ENCODE results near the gene UCN3.
"Not testable (repeated sequence)": the region's sequence is repeated elsewhere in the genome, so short reads cannot be mapped to it uniquely, and the experiment has no call there.

Gene UCN3

GRCh38 chr10:5402798-5403197 is 38.0 kb downstream of the UCN3 start:
- no peak overlapping the region for H3K4me3 ChIP-seq (replicated peaks; ENCODE audit: low read depth, low read length)
- TF ChIP-seq CTCF (IDR thresholded peaks at IDR 0.05; ENCODE audit: low read length, missing control alignments): no peak
- no peak for DNase-seq (ENCODE audit: low read depth)

GRCh38 chr10:5404208-5405041 is 39.7 kb downstream of the UCN3 start, which contains the start of gene TUBAL3:
TSS of gene TUBAL3 (minus strand) at chr10:5404828. CDS start at chr10:5404792, 36 bp downstream.
- DNase-seq (ENCODE audit: low read depth): peak; percentile 36
- H3K4me3 ChIP-seq (replicated peaks; ENCODE audit: low read depth, low read length): no peak within 1 kb of the TSS
- TF ChIP-seq CTCF (IDR thresholded peaks at IDR 0.05; ENCODE audit: low read length, missing control alignments): no peak

GRCh38 chr10:5406918-5407317 is 42.2 kb downstream of the UCN3 start:
- no peak overlapping the region for H3K4me3 ChIP-seq (replicated peaks; ENCODE audit: low read depth, low read length)
- no peak for DNase-seq (ENCODE audit: low read depth)
- no peak for TF ChIP-seq CTCF (IDR thresholded peaks at IDR 0.05; ENCODE audit: low read length, missing control alignments)

GRCh38 chr10:5410787-5411186 is 46.0 kb downstream of the UCN3 start:
- DNase-seq (ENCODE audit: low read depth); H3K4me3 ChIP-seq (replicated peaks; ENCODE audit: low read depth, low read length): not testable (repeated sequence)

GRCh38 chr10:5411941-5412276 is 47.1 kb downstream of the UCN3 start:
- DNase-seq (ENCODE audit: low read depth): no peak
- TF ChIP-seq CTCF (IDR thresholded peaks at IDR 0.05; ENCODE audit: low read length, missing control alignments): no peak
- peak overlapping the region; percentile 66 for H3K4me3 ChIP-seq (replicated peaks; ENCODE audit: low read depth, low read length)

- peak; percentile 91 for DNase-seq (ENCODE audit: low read depth)
- H3K4me3 ChIP-seq (replicated peaks; ENCODE audit: low read depth, low read length): peak within 1 kb of the TSS; percentile 66
- no peak for TF ChIP-seq CTCF (IDR thresholded peaks at IDR 0.05; ENCODE audit: low read length, missing control alignments)
Observed at GRCh38 chr10:5412277-5412941, 47.6 kb downstream of the UCN3 start, which contains the start of gene NET1. TSS of gene NET1 (plus strand) at chr10:5412557. CDS start at chr10:5412693, 136 bp downstream.
